GM18517 (cell line): ENCODE measurements around the gene ARHGEF5.
"Not testable (repeated sequence)": the region's sequence is repeated elsewhere in the genome, so short reads cannot be mapped to it uniquely, and the experiment has no call there.

Source experiments
- ATAC-seq: cut with Tn5 transposase; IDR thresholded peaks from one replicate; pipeline ENCODE4 v1.9.1; 2021; ENCODE audit warnings: mild to moderate bottlenecking, moderate library complexity; ENCODE audit not compliant: unreplicated experiment

The ARHGEF5 gene

GRCh38 chr7:144355176-144355822 is at the start of gene ARHGEF5:
Gene ARHGEF5, plus strand, starts transcription at chr7:144355402. Its CDS starts 7,268 bp downstream, at chr7:144362670.
- ATAC-seq, result peak; percentile 79

DNA sequence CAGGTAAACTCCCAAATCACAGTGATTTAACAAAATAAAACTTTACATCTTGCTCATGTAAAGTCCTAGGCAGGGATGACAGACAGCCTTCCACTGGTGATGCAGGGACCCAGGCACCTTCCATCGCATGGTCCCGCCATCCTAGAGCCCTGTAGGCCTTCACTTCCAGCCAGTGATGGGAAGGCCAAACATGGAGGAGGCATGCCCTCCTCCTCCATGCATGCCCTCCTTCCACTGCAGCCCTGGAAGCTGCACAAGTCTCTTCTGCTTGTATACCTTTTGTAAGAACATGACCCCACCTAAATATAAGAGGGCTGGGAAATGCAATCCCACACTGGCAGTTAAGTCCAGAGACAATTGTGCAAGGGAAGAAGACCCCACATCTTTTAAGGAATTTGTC is 45.5 kb upstream of the ARHGEF5 start:
- not testable (repeated sequence) for ATAC-seq

GRCh38 chr7:144311218-144311617 is 44.0 kb upstream of the ARHGEF5 start:
- ATAC-seq, result not testable (repeated sequence)

DNA sequence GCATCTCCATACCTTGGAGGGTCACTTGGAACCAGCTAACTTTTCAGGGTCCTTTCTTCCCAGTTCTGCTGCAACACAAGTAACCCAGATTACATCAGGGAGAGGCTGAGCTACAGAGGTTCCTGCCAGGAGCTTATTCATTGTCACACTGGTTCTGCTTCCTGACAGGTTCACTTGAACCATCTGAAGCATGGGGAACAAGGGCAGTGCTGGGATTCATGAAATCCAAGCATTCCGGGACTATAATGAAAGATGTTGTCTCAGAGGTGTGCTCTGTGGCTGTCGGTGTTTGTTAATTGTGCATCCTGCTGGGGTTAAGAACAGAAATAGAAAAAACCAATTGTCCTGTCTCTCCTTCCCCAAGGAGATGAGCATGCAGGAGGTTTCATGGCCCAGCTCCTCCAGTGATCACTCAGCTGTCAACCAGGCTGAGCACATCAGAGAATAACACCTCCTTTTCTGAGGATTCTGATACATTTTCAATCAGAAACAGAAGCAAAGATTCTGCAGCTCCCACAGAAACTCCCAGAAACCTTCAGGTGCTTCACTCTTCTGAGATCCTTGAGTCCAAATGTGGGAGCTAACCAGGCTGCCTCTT is 43.2 kb upstream of the ARHGEF5 start, which contains the start of gene OR2A1:
TSS of gene OR2A1 (plus strand) at position 548 of the 598 bp plus-strand sequence. CDS start 5,706 bp downstream, outside the sequence.
- ATAC-seq, result not testable (repeated sequence)

- ATAC-seq, result not testable (repeated sequence)
Observed at GRCh38 chr7:144317537-144317936, 37.7 kb upstream of the ARHGEF5 start.

DNA sequence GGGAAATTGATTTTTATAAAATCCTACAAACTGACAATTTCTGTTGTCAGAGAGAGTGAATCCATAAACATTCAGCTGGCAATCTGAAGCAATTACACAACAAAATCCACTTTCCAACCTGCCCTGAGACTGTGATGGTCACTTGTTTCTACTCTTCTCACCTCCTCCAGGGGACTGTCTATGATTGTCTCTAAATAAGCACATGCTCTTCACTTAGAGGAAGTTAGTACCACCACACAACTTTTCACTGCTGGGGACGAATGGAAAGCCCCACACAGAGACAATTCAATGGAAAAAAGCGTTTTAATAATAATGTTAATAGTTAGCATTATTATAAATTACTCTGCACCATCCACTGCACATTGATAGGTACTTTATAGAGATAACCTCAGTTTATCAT is 35.7 kb upstream of the ARHGEF5 start:
- not testable (repeated sequence) for ATAC-seq

DNA sequence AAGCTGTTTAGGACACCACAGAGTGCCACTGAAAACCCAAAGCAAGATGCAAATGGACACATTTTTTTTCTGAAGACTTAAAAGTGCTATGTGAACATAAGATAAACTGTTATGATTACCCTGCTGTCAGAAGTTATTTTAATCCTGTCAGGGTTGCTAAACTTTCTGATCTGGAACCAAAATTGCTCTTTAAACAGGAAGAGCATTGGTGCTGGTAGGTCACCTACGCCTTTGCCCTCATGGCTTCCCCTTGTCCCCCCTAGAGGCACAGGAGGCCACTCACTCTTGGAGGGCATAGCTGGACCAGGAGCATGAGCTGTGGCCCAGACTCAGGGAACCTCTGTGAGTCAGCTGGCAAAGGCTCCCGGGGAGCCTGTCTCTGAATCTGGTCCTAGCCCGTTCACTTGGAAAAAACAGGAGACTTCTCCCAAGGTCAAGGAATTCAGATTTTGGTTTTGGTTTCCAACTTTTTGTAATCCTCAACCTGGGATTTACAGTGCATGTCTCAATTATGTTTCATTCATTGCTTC is 33.5 kb upstream of the ARHGEF5 start:
- not testable (repeated sequence) for ATAC-seq

GRCh38 chr7:144323359-144323758 is 31.8 kb upstream of the ARHGEF5 start:
- ATAC-seq, result not testable (repeated sequence)

DNA sequence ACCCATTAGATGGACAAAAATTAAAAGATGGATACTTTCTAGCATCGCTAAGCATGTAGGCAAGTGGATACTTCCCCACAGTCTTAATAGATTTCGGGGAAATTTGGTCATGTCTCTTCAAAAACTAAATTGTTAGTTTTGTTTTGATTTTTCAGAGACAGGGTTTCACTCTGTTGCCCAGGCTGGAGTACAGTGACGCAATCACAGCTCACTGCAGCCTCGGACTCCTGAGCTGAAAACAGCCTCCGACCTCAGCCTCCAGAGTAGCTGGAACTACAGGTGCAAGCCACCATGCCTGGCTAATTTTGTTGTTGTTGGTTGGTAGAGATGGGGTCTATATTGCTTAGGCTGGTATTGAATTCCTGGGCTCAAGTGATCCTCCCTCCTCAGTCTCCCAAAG is 29.3 kb upstream of the ARHGEF5 start:
- ATAC-seq, result not testable (repeated sequence)

DNA sequence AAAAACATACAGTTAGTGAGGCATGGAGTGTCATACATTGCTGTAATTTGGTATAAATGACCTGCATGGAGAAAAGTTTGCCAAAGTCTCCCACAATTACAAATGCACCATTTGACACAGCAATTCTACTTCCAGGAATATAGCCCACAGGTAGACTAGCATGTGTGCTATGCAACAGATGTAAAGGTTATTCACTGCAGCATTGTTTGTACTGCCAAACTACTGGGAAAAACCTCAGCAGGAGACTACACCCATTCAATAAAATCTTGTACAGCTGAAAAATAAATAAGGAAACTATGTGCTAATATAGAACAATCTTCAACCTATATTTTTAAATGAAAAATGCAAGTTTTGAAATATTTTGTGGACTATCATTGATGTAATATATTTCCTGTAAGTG is 25.2 kb upstream of the ARHGEF5 start:
- ATAC-seq, result not testable (repeated sequence)

DNA sequence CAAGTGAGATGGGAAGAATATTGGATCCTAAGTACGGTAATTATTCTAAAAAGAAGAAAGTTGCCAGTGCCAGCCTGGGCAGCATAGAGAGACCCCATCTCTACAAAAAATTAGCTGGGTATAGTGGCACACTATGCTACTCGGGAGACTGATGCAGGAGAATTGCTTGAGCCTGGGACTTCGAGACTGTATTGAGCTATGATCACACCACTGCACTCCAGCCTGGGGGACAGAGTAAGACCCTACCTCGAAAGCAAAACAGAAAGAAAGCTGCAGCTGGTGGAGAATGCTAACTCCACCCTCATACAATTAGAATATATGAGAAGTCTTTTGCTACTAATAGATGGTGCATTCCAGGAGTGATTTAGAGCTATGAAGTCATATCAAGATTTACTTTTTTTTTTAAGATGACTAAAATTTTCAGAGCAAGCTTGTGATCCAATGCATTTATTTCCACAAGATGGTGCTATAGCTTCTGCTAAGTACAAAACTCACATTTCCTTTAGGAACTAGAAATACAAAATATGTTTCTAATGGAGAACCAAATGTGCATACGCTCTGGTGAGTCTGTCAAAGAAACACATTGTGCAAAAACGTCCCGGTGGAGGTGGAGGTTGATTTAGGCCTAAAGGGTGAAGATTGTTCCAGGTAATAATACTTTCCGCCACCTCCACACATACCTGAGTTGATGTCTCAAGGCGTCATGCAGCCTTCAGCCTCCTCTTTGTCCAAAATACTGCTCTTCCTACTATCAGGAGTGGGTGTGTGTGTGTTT is 23.8 kb upstream of the ARHGEF5 start:
- peak; percentile 70 for ATAC-seq

DNA sequence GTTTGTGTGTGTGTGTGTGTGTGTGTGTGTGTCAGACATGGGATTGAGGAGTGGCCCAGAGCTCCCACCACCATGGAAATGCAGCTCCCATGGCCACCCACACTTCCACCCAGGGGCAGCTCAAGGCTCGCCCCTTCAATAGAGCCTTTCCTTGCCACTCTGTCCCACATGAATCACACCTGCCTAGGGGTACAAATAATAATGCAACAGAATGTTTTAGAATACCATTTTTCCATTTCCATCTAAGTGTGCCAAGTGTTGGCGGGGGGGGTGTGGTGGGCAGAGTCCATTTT is 23.3 kb upstream of the ARHGEF5 start:
- not testable (repeated sequence) for ATAC-seq

DNA sequence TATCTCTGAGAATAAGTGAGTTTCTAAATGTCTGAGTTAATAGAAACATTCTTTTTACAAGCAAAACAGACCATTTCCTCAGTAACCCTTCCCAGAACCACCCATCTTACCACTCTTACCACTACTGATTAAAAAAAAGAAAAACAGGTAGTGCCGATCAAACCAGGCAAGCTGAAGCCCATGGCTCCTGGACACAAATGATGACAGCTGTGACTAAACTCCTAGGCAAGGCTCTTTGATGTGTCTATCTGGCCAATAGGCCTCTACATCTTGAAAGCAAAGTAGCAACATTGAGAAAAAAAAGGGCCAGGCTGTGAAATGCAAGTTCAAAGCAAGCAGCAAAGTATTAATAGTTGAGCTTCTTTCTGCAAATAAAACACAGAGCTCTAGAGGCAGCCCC is 6.6 kb upstream of the ARHGEF5 start:
- not testable (repeated sequence) for ATAC-seq

DNA sequence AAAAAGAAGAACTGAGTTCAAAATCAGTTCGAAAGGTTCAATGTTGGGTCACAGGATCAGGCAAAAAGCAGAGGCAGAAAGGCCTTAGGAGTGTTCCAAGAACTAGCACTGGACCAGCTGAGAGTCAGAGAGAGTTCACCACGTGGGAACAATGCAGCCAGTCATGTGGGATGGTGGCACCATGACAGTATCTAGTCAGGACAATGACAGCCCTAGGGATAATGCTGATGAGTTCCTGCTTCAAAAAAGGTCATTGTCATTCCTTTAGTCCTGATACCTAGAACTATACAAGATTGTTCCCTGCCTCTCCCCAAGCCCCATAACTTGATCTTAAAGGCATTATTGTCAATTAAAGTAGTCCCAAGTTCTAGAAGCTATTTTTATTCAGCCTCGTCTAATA is 3.5 kb upstream of the ARHGEF5 start:
- ATAC-seq, result not testable (repeated sequence)

DNA sequence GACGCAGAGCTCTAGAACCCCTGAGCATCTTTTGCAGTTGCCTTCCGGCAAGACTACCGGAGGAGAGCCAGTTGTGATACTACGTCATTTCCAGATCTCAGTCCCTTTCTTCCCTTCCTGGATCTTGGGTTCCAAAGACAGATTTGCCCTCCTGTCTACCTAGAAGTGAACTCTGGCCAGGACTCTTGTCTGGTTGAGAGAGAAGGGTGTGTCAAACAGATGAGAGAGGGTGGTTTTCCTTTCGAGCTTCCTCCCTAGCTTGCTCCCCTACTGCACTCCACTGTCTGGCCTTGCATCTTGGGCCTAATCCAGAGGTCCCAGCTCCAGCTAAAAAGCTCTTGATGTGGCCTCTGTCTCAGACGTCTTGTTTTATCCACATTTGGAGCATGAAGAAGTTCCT is 983 bp downstream of the ARHGEF5 start:
- not testable (repeated sequence) for ATAC-seq

GRCh38 chr7:144356860-144357259 is 1.7 kb downstream of the ARHGEF5 start:
- not testable (repeated sequence) for ATAC-seq

DNA sequence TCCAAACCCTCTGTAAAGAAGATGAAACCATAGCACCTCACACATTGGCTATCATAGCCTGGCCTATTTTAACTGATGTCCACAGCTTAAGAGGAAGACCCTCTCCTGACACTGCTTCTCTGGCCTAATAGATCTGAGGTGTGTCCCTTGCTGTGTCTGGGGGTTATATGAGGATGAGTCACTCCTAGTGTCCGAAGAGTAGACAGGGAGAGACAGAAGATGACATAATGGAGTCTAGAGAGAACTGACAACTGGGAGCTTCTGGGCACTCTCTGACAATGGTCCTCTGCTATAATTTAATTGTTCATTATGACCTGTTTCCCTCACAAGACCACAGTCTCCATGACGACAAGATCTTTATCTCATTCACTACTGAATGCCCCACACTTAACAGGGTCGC is 6.9 kb downstream of the ARHGEF5 start:
- ATAC-seq, result not testable (repeated sequence)

DNA sequence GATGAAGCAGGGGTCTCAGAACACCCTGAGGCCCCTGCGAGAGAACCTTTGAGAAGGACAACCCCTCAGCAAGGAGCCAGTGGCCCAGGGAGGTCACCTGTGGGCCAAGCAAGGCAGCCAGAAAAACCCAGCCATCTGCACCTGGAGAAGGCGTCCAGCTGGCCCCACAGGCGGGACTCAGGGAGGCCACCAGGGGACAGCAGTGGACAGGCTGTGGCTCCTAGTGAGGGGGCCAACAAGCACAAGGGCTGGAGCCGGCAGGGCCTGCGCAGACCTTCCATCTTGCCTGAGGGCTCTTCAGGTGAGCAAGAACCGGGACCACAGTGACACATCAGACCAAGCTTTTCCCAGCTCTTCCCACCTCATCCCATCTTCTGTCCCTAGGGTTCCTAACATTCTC is 10.3 kb downstream of the ARHGEF5 start:
- not testable (repeated sequence) for ATAC-seq

DNA sequence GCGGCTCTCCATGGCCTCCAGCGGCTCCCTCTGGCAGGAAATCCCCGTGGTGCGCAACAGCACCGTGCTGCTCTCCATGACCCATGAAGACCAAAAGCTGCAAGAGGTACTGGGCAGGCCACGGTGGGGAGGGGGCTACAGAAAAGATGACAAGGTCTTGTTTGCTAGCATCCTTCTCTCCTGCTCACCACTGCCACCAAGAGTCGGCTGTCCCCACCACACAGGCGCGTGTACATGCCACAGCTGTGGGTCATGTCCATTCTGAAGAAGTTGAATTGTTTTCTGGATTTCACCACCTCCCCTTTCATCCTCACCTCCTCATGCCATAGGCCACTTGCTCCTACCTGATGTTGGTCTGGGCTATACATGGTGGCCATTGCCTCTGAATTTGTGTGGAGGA is 12.0 kb downstream of the ARHGEF5 start:
- not testable (repeated sequence) for ATAC-seq

DNA sequence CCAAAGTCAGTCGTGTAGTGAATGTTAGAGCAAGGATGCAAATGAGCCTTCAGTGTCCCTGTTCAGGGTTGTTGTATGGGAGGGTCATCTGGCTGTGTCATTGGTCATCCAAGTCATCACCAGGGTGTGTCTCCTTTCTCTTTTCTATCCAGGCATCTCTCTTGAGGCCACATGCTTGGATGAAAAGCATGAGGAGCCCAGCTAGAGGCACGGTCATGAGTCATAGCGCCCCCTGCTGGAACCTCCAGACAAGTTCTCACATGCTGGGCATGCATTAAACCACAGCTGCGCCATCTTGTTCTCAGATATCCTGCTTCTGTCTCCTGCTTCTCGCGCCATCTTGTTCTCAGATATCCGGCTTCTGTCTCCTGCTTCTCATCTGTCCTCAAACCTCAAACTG is 14.0 kb downstream of the ARHGEF5 start:
- not testable (repeated sequence) for ATAC-seq

- ATAC-seq, result no peak
Observed at GRCh38 chr7:144378651-144379050, 23.4 kb downstream of the ARHGEF5 start.
